Cardiac muscle cell (in vitro differentiated cells and primary cell): ENCODE results near the gene HADHB. TPM values are rescaled to one million over a fixed set of nuclear protein-coding genes. Genes with fewer than 3 reads are reported as not detected.

Experiments used
- DNase-seq, 2 donors: peaks; one replicate each; pipeline versions ENCODE4 v3.0.0 to v3.0.0-alpha.2; 2010 to 2017; ENCODE audit warnings: low read depth in 1 of 2, low spot score in 1 of 2
- H3K27ac ChIP-seq: fragments of 200-600 bp; sonication (generic); 2 replicates; pipeline ENCODE4 v1.5.1; 2016
- H3K27me3 ChIP-seq: fragments of 200-600 bp; sonication (generic); 2 replicates; pipeline ENCODE4 v1.6.0; 2016; ENCODE audit warnings: control low read depth
- H3K36me3 ChIP-seq: fragments of 200-600 bp; sonication (generic); 2 replicates; pipeline ENCODE4 v1.5.1; 2016; ENCODE audit warnings: control low read depth
- H3K4me1 ChIP-seq: fragments of 200-600 bp; sonication (generic); 2 replicates; pipeline ENCODE4 v1.8.1; 2017; ENCODE audit warnings: low read depth, mild to moderate bottlenecking, mixed run types
- H3K4me3 ChIP-seq: fragments of 200-600 bp; sonication (generic); 2 replicates; pipeline ENCODE4 v1.5.1; 2016; ENCODE audit warnings: mild to moderate bottlenecking
- H3K9me3 ChIP-seq: fragments of 200-600 bp; sonication (generic); 2 replicates; pipeline ENCODE4 v1.5.1; 2017; ENCODE audit warnings: low read depth, mild to moderate bottlenecking, control low read depth
- polyA plus RNA-seq: library from polyadenylated mRNA; unstranded; fragments of >200 nt; fragmentation: Nextera tagmentation; extraction: Ambion mirVana; gene quantifications from 2 replicates; pipeline ENCODE4 v1.2.1, GENCODE V29; 2016
- total RNA-seq: library from RNA; depleted of rRNA; stranded (reverse); fragments of >200 nt; gene quantifications from 2 replicates; pipeline ENCODE4 v1.2.3, GENCODE V29; 2016
- TF ChIP-seq, protein P1 (sequence below): IDR thresholded peaks from 2 replicates; pipeline ENCODE4 v1.5.1; 2012; ENCODE audit warnings: low read depth, mild to moderate bottlenecking, low read length

HADHB gene
- total RNA-seq (108 and 118 TPM in 2 replicates), polyA plus RNA-seq (189 and 229 TPM in 2 replicates)

- peaks cover 15% of the 10 kb centered on the region for H3K4me1 ChIP-seq
- no peaks in the 10 kb centered on the region for H3K27me3 ChIP-seq
- H3K36me3 ChIP-seq = no peaks in the 10 kb centered on the region
- TF ChIP-seq, protein P1, sequence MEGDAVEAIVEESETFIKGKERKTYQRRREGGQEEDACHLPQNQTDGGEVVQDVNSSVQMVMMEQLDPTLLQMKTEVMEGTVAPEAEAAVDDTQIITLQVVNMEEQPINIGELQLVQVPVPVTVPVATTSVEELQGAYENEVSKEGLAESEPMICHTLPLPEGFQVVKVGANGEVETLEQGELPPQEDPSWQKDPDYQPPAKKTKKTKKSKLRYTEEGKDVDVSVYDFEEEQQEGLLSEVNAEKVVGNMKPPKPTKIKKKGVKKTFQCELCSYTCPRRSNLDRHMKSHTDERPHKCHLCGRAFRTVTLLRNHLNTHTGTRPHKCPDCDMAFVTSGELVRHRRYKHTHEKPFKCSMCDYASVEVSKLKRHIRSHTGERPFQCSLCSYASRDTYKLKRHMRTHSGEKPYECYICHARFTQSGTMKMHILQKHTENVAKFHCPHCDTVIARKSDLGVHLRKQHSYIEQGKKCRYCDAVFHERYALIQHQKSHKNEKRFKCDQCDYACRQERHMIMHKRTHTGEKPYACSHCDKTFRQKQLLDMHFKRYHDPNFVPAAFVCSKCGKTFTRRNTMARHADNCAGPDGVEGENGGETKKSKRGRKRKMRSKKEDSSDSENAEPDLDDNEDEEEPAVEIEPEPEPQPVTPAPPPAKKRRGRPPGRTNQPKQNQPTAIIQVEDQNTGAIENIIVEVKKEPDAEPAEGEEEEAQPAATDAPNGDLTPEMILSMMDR = peak; percentile 25
- DNase-seq = peak; percentile 94 to 96
- no peaks in the 10 kb centered on the region for H3K9me3 ChIP-seq
- H3K27ac ChIP-seq = peak within 1 kb of the TSS; percentile 99
- peak within 1 kb of the TSS; percentile 93 for H3K4me3 ChIP-seq
Observed at GRCh38 chr2:26244309-26245230, at the start of gene HADHB, which contains the start of gene HADHA. HADHB (plus strand) TSS chr2:26244939; CDS start chr2:26254255, 9,316 bp downstream. HADHA (minus strand) TSS chr2:26244632; CDS start chr2:26244596, 36 bp downstream.

DNA sequence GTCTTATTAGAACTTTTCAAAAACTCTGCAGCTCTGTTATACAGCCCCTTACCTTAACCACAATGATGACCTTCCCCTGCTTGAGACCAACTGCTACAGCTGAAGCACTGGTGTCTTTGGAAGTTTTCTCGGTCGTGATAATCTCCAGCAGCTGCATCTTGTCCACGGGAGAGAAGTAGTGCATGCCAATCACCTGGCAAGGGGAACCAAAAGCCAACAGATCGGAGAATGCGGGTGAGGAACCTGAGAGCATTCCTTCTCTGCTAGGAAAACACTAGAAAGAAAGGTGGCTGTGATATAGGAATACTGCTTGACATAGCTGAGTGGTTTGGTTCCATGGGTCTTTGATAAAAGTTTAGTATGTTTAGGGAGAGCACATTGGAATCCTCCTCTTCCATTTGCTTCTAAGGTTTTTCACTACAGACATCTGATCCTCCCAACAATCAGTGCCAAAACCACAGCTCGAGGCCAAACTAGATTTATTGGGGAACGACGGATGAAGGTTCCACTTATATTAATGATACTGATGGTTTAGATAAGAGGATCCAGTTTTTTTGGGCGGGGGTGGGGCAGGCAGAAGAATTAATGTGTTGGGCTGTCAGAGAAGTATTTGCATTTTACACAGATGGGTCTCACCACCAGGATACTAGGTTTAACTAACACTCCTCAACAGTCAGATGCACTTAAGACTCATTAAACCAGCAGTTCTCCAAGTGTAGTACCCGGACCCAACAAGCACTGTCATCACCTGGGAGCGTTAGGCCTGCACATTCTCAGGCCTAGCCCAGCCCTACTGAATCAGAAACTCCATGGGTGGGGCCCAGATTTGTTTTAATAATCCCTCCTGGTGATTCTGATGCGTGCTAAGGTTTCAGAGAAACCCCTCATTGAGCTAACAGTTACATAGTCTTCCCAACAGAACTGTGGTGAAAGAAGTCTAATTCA is 49.4 kb upstream of the HADHB start:
- Histone ChIP-seq H3K27me3 (no peaks in the 10 kb centered on the region), H3K9me3 (no peaks in the 10 kb centered on the region), H3K4me3 (no peak overlapping the region), H3K27ac (peak overlapping the region; percentile 13), H3K36me3 (peaks cover 35% of the 10 kb centered on the region), H3K4me1 (peaks cover 8% of the 10 kb centered on the region)
- DNase-seq = peak in 1 of 2 donors; percentile 68
- TF ChIP-seq, protein P1 = no peak

GRCh38 chr2:26196683-26197418 is 47.9 kb upstream of the HADHB start:
- H3K9me3 ChIP-seq = no peaks in the 10 kb centered on the region
- TF ChIP-seq, protein P1 = no peak
- DNase-seq = no peak
- H3K4me1 ChIP-seq = peaks cover 8% of the 10 kb centered on the region
- no peak overlapping the region for H3K27ac ChIP-seq
- no peak overlapping the region for H3K4me3 ChIP-seq
- no peaks in the 10 kb centered on the region for H3K27me3 ChIP-seq
- H3K36me3 ChIP-seq = peaks cover 42% of the 10 kb centered on the region

DNA sequence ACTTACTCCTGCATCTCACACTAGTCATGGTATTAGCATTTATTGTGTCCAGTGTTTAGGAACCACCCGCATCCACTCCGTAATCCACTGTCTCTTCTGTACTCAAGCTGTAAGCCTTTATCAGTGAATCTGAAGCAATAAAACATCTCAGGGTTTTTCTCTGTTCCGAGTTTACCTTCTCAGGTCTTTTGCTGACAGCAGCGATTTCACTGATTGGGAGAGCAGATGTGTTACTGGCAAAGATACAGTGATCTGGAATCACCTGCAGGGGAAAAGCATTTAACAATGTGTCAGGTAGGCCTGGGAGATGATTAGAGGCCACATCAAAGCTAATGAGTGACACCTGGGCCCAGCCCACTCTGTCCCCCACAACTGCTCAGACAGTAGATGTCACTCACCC is 47.2 kb upstream of the HADHB start:
- Histone ChIP-seq H3K36me3 (peaks cover 47% of the 10 kb centered on the region), H3K27me3 (no peaks in the 10 kb centered on the region), H3K9me3 (no peaks in the 10 kb centered on the region), H3K4me1 (peaks cover 8% of the 10 kb centered on the region), H3K4me3 (no peak overlapping the region), H3K27ac (no peak overlapping the region)
- TF ChIP-seq, protein P1 = no peak
- DNase-seq = no peak

GRCh38 chr2:26202981-26203490 is 41.7 kb upstream of the HADHB start:
- H3K9me3 ChIP-seq = no peaks in the 10 kb centered on the region
- DNase-seq = no peak
- peaks cover 38% of the 10 kb centered on the region for H3K36me3 ChIP-seq
- H3K27me3 ChIP-seq = no peaks in the 10 kb centered on the region
- TF ChIP-seq, protein P1 = no peak
- H3K4me1 ChIP-seq = no peaks in the 10 kb centered on the region
- no peak overlapping the region for H3K4me3 ChIP-seq
- no peak overlapping the region for H3K27ac ChIP-seq
